Measurements from ENCODE around the gene ZIC2.

Gene ZIC2

DNA sequence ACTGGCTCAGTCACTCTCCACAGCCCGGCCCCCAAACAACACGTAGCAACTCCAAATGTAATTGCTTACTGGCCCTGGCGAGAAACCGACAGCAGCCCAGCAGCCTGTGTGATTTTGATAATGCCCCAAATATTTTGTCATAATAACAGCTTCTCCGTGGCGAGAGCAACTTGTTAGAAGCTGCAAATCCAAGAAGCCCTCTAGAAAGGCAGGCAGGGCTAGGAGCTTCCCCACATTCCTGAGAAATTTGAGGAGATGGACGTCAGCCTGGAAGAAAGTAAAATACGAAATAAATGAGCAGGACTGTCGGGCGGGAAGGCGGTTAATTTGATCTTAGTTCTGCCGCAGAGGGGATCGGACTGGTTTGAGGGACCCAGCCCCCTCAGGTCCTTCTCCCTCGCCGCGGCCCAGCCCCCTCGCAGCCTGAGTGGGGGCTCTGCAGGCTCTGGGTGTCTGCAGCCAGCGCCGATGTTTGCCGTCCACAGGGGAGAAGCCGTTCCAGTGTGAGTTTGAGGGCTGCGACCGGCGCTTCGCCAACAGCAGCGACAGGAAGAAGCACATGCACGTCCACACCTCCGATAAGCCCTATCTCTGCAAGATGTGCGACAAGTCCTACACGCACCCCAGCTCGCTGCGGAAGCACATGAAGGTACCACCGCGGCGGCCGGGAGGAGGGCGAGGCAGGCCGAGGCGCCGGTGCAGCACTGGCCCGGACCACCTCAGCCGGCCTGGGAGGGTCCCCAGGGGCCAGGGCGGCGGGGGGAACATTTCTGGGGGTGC lies 3.1 kb downstream of the ZIC2 start:
- TF ChIP-seq GABPA (IDR thresholded peaks at IDR 0.05; ENCODE audit: low read depth), result no peak
- TF ChIP-seq, protein P1, sequence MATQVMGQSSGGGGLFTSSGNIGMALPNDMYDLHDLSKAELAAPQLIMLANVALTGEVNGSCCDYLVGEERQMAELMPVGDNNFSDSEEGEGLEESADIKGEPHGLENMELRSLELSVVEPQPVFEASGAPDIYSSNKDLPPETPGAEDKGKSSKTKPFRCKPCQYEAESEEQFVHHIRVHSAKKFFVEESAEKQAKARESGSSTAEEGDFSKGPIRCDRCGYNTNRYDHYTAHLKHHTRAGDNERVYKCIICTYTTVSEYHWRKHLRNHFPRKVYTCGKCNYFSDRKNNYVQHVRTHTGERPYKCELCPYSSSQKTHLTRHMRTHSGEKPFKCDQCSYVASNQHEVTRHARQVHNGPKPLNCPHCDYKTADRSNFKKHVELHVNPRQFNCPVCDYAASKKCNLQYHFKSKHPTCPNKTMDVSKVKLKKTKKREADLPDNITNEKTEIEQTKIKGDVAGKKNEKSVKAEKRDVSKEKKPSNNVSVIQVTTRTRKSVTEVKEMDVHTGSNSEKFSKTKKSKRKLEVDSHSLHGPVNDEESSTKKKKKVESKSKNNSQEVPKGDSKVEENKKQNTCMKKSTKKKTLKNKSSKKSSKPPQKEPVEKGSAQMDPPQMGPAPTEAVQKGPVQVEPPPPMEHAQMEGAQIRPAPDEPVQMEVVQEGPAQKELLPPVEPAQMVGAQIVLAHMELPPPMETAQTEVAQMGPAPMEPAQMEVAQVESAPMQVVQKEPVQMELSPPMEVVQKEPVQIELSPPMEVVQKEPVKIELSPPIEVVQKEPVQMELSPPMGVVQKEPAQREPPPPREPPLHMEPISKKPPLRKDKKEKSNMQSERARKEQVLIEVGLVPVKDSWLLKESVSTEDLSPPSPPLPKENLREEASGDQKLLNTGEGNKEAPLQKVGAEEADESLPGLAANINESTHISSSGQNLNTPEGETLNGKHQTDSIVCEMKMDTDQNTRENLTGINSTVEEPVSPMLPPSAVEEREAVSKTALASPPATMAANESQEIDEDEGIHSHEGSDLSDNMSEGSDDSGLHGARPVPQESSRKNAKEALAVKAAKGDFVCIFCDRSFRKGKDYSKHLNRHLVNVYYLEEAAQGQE (IDR thresholded peaks at IDR 0.05; ENCODE audit: insufficient replicate concordance, low read depth), result no peak
- TF ChIP-seq SPI1 (IDR thresholded peaks at IDR 0.05; ENCODE audit: borderline replicate concordance, low read depth), result no peak
- no peak for TF ChIP-seq POLR2AphosphoS5 (IDR thresholded peaks at IDR 0.05; ENCODE audit: low read depth)
- TF ChIP-seq, protein P2, sequence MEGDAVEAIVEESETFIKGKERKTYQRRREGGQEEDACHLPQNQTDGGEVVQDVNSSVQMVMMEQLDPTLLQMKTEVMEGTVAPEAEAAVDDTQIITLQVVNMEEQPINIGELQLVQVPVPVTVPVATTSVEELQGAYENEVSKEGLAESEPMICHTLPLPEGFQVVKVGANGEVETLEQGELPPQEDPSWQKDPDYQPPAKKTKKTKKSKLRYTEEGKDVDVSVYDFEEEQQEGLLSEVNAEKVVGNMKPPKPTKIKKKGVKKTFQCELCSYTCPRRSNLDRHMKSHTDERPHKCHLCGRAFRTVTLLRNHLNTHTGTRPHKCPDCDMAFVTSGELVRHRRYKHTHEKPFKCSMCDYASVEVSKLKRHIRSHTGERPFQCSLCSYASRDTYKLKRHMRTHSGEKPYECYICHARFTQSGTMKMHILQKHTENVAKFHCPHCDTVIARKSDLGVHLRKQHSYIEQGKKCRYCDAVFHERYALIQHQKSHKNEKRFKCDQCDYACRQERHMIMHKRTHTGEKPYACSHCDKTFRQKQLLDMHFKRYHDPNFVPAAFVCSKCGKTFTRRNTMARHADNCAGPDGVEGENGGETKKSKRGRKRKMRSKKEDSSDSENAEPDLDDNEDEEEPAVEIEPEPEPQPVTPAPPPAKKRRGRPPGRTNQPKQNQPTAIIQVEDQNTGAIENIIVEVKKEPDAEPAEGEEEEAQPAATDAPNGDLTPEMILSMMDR (IDR thresholded peaks at IDR 0.05; ENCODE audit: insufficient read depth, low read length), result no peak

DNA sequence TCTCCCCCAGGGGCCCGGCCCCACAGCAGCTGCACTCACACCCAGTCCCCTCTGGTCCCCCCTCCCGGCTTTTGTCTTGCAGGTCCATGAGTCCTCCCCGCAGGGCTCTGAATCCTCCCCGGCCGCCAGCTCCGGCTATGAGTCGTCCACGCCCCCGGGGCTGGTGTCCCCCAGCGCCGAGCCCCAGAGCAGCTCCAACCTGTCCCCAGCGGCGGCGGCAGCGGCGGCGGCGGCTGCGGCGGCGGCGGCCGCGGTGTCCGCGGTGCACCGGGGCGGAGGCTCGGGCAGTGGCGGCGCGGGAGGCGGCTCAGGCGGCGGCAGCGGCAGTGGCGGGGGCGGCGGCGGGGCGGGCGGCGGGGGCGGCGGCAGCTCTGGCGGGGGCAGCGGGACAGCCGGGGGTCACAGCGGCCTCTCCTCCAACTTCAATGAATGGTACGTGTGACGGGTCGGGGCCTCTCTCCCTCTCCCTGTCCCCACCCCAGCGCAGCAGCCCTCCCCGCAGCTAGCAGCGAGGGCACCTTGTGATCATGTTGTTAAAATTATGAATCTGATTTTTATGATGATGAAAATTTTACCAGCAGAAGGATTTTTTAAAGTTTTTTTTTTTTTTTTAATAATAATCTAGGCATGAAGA lies 3.8 kb downstream of the ZIC2 start:
- no peak overlapping the region for H3K27ac ChIP-seq (replicated peaks)
- H3K4me3 ChIP-seq (replicated peaks; ENCODE audit: insufficient read depth, low read length), result no peak overlapping the region
- no peak for DNase-seq (ENCODE audit: low read depth in 1 of 2, low spot score in 1 of 2)
- TF ChIP-seq, protein P1 (IDR thresholded peaks at IDR 0.05; ENCODE audit: insufficient replicate concordance, low read depth), result no peak
- no peak for TF ChIP-seq POLR2AphosphoS5 (IDR thresholded peaks at IDR 0.05; ENCODE audit: low read depth)
- TF ChIP-seq, protein P2 (IDR thresholded peaks at IDR 0.05; ENCODE audit: insufficient read depth, low read length), result no peak
- no peak for TF ChIP-seq SPI1 (IDR thresholded peaks at IDR 0.05; ENCODE audit: borderline replicate concordance, low read depth)
- TF ChIP-seq GABPA (IDR thresholded peaks at IDR 0.05; ENCODE audit: low read depth), result no peak
- H3K27me3 ChIP-seq (ENCODE audit: insufficient read depth, poor library complexity, severe bottlenecking), result peaks cover 82% of the 10 kb centered on the region

More for the DNA sequence above, 3.1 kb downstream of the ZIC2 start:
- Histone ChIP-seq H3K27ac (replicated peaks) (no peak overlapping the region), H3K27me3 (ENCODE audit: insufficient read depth, poor library complexity, severe bottlenecking) (peaks cover 80% of the 10 kb centered on the region), H3K4me3 (replicated peaks; ENCODE audit: insufficient read depth, low read length) (no peak overlapping the region)
- no peak for DNase-seq (ENCODE audit: low read depth in 1 of 2, low spot score in 1 of 2)

DNA sequence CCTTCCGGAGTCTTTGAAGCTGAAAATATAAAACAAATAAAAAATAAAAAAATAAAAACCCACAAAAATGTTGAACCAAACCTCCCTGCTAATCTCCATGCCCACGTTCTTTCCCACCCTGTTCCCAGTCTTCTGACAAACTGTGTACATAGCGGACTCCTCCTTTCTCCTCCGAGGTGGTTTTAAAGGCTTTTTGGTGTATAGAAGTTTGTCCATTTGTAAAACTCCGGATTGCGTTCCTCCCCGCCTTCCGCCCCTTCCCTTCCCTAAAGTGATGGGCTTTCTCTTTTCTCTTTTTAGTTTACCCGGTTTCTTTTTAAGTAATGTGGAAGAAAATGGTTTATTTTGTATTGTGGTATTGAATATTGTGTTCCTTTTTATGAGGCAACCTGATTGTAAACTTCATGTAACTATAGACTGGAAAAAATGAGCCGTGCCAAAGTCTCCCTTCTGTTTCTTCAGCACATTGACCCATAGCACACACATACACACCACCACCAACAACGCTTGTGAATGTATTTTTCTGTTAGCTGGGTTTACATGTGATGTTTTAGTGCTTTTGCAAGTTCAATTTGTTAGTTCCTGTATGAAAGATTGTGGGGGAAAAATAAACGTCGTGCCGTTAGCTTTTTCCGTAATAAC lies 4.4 kb downstream of the ZIC2 start:
- Histone ChIP-seq H3K27ac (replicated peaks) (no peak overlapping the region), H3K4me3 (replicated peaks; ENCODE audit: insufficient read depth, low read length) (no peak overlapping the region), H3K27me3 (ENCODE audit: insufficient read depth, poor library complexity, severe bottlenecking) (peaks cover 85% of the 10 kb centered on the region)
- no peak for DNase-seq (ENCODE audit: low read depth in 1 of 2, low spot score in 1 of 2)
- TF ChIP-seq, protein P1 (IDR thresholded peaks at IDR 0.05; ENCODE audit: insufficient replicate concordance, low read depth), result no peak
- no peak for TF ChIP-seq GABPA (IDR thresholded peaks at IDR 0.05; ENCODE audit: low read depth)
- TF ChIP-seq, protein P2 (IDR thresholded peaks at IDR 0.05; ENCODE audit: insufficient read depth, low read length), result no peak
- no peak for TF ChIP-seq POLR2AphosphoS5 (IDR thresholded peaks at IDR 0.05; ENCODE audit: low read depth)
- no peak for TF ChIP-seq SPI1 (IDR thresholded peaks at IDR 0.05; ENCODE audit: borderline replicate concordance, low read depth)

Measured in HL-60 (cell line).